Activated T-cell treated with anti-CD3 and anti-CD28 coated beads, Interleukin-2, amount 50 U/mL, for 72 hours (primary cell): ENCODE data around the gene MAPKAP1. TPM values are rescaled to one million over a fixed set of nuclear protein-coding genes. Genes with fewer than 3 reads are reported as not detected.
"Not testable (repeated sequence)": the region's sequence is repeated elsewhere in the genome, so short reads cannot be mapped to it uniquely, and the experiment has no call there.

Experiments
- ATAC-seq, 2 donors: fragments of 150-1000 bp; cut with Tn5 transposase; replicated peaks in 1 of 2; 2 replicates each; pipeline ENCODE4 v1.10.0; 2021; ENCODE audit warnings: moderate library complexity in 2 of 2, mild to moderate bottlenecking in 1 of 2
- DNase-seq, 2 donors: peaks; one replicate each; pipeline ENCODE4 v3.0.0; 2021 to 2022; ENCODE audit warnings: mixed read lengths in 1 of 2
- H3K27ac Mint-ChIP-seq: one replicate; pipeline ENCODE4 v1.8.0; 2022; ENCODE audit warnings: mild to moderate bottlenecking, moderate library complexity, mixed read lengths
- H3K27me3 Mint-ChIP-seq: one replicate; pipeline ENCODE4 v1.8.0; 2022; ENCODE audit warnings: low read depth, mixed read lengths
- H3K36me3 Mint-ChIP-seq, 2 donors: one replicate each; pipeline ENCODE4 v1.8.0; 2022; ENCODE audit warnings: mixed read lengths in 2 of 2, mild to moderate bottlenecking in 1 of 2; ENCODE audit not compliant: insufficient read depth in 2 of 2
- H3K4me1 Mint-ChIP-seq: one replicate; pipeline ENCODE4 v1.8.0; 2022; ENCODE audit warnings: low read depth, mixed read lengths
- H3K4me3 Mint-ChIP-seq, 2 donors: one replicate each; pipeline ENCODE4 v1.8.0; 2022; ENCODE audit warnings: mild to moderate bottlenecking in 2 of 2, mixed read lengths in 2 of 2, moderate library complexity in 2 of 2
- H3K9me3 Mint-ChIP-seq, 2 donors: one replicate each; pipeline ENCODE4 v1.8.0; 2022; ENCODE audit warnings: mixed read lengths in 2 of 2
- total RNA-seq, 2 donors: library from RNA; stranded (reverse); gene quantifications; one replicate each; pipeline ENCODE4 v1.2.3, GENCODE V29; 2022

Gene MAPKAP1
- total RNA-seq, 2 donors from 2014 or later = 42.1 to 42.8 TPM

DNA sequence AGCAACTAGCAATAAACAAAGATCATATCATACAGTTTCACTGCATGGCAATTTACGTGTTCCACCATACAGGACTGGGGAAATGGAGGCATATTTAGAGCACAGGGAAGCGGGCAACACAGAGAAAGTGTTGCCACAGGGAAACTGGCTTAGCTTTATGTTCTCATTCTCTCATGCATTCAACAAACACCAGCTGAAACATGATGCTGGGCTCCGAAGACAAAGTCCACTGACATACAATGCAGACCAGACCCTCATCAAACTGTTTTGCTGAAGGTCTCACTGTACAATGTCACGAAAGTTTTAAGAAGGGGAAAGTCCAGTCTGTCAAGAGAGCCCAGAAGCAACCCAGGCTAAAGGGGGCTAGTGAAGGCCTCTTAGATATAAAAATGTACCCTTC lies 115.1 kb downstream of the MAPKAP1 start:
- no peaks in the 10 kb centered on the region for H3K9me3 Mint-ChIP-seq
- no peaks in the 10 kb centered on the region for H3K36me3 Mint-ChIP-seq
- ATAC-seq = no peak
- no peaks in the 10 kb centered on the region for H3K27me3 Mint-ChIP-seq
- no peak for DNase-seq
- no peak overlapping the region for H3K27ac Mint-ChIP-seq
- H3K4me3 Mint-ChIP-seq = no peak overlapping the region
- H3K4me1 Mint-ChIP-seq = peaks cover 14% of the 10 kb centered on the region

DNA sequence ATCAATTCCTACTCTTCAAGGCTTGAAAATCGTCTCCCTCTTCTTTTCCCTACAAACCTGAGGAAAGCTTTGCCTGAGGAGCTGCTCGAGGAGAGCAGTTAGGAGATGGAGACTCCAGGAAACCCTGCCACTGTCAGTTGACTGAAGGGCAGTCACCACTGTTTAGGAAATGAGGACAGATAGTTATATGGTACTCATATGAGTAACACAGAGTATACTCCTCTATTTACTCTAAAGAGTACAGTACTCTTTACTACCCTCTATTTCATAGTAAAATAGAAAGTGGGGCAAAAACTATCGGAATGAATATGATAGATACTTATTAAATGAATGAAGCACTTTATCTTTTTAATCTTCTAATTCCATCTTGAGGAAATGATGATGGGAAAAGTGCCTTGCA lies 115.8 kb downstream of the MAPKAP1 start:
- Mint-ChIP-seq H3K27ac (no peak overlapping the region), H3K4me3 (no peak overlapping the region), H3K4me1 (peaks cover 20% of the 10 kb centered on the region), H3K36me3 (no peaks in the 10 kb centered on the region), H3K27me3 (no peaks in the 10 kb centered on the region), H3K9me3 (no peaks in the 10 kb centered on the region)
- DNase-seq = no peak
- peak in 1 of 2 donors; percentile 67 for ATAC-seq

DNA sequence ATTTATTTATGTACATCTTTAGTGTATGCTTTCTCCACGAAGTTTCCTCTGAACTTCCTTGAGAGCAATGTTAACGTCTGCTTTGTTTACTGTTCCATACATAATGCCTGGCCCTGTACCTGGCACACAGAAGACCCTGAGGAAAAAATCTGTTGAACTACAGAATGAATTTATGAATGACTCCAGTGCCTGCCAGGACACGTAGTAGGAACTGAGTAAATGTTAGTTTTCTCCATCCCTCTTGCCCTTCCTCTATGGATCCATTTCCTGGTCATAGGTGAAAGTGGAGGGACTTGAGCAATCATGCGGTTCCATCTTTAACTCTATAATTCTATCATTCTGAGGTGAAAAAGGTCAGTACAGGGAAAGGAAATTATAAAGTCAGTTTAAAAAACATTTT lies 117.7 kb downstream of the MAPKAP1 start:
- no peaks in the 10 kb centered on the region for H3K9me3 Mint-ChIP-seq
- H3K27me3 Mint-ChIP-seq = no peaks in the 10 kb centered on the region
- no peak overlapping the region for H3K27ac Mint-ChIP-seq
- peaks cover 17% of the 10 kb centered on the region for H3K4me1 Mint-ChIP-seq
- no peak overlapping the region for H3K4me3 Mint-ChIP-seq
- no peak for ATAC-seq
- H3K36me3 Mint-ChIP-seq = no peaks in the 10 kb centered on the region
- DNase-seq = no peak

DNA sequence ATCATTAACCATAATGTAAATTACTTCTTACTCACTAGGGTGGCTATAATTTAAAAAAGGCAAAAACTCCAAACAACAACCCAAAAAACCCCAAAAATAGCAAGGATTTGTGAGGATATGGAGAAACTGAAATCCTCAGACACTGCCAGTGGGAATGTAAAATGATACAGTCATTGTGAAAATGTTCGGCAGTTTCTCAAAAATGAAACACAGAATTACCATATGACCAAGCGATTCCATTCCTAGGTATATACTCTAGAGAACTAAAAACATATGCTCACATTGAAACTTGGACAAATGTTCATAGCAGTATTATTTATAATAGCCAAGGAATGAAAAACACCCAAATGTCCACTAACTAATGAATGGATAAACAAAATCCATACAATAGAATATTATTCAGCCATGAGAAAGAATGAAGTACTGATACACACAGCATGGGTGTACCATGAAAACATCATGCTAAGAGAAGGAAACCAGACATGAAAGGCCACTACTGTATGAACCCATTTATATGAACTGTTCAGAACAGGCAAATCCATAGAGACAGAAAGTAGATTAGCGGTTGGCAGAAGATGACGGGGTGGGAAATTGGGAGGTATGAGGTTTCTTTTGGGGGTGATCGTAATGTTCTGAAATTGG lies 119.1 kb downstream of the MAPKAP1 start:
- H3K36me3 Mint-ChIP-seq = peaks cover 0 to 5% of the 10 kb centered on the region in 2 donors
- H3K27ac Mint-ChIP-seq = no peak overlapping the region
- H3K27me3 Mint-ChIP-seq = no peaks in the 10 kb centered on the region
- no peak for ATAC-seq
- no peak overlapping the region for H3K4me3 Mint-ChIP-seq
- no peak for DNase-seq
- H3K9me3 Mint-ChIP-seq = no peaks in the 10 kb centered on the region
- peaks cover 17% of the 10 kb centered on the region for H3K4me1 Mint-ChIP-seq

DNA sequence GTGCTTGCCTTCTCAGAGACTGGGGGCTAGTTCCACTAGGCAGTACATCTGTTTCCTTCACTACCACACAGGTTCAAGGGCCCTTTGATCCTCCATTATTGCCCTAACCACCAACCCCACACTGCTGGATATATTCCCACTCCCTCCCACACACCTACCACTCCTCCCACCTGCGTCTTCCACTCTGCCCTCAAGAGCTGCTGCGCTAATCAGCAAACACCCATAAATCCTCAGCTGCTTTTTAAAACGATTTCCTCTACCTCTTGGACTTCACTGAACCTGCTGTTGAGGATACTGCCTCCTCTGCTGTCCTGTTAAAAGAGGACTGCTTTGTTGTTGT lies 120.9 kb downstream of the MAPKAP1 start:
- no peaks in the 10 kb centered on the region for H3K27me3 Mint-ChIP-seq
- no peak overlapping the region for H3K4me3 Mint-ChIP-seq
- H3K27ac Mint-ChIP-seq = no peak overlapping the region
- H3K9me3 Mint-ChIP-seq = no peaks in the 10 kb centered on the region
- no peak for DNase-seq
- ATAC-seq = no peak
- H3K36me3 Mint-ChIP-seq = peaks cover 0 to 7% of the 10 kb centered on the region in 2 donors
- peaks cover 17% of the 10 kb centered on the region for H3K4me1 Mint-ChIP-seq

DNA sequence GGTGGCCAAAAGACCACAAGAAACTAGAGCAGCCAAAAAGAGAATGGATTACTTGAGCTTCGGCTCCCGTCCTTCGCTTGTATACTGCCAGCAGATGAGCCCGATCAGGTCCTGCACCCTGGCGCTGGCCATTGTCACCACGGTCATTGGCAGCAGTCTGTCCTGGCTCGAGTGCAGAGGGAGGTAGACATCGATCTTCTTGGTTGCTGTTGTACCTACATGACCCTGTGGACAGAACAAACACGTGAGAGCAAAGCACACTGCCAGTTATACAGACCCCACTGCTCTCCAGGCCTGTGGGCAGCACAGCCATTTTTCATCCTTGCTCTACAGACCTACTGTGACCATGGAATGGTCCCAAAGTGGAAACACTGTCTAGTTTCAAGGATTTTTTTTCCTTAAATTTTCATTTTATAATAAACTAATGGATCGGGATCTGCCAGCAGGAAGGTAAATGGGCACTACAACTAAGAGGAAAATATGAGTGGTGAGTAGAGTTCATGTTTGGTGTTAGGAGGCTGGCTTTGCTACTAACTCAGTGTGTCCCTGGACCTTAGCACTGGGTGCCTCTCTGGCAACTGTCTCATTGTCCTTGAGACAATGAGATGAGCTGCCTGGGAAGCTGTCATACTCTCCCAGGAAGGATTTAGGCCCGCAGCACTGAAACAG lies 121.4 kb downstream of the MAPKAP1 start:
- ATAC-seq = no peak
- Mint-ChIP-seq H3K36me3 (peaks cover 2 to 10% of the 10 kb centered on the region in 2 donors), H3K9me3 (no peaks in the 10 kb centered on the region), H3K27me3 (no peaks in the 10 kb centered on the region), H3K4me1 (peaks cover 17% of the 10 kb centered on the region), H3K27ac (no peak overlapping the region), H3K4me3 (no peak overlapping the region)
- DNase-seq = no peak

GRCh38 chr9:125580701-125581286 lies 126.2 kb downstream of the MAPKAP1 start:
- H3K9me3 Mint-ChIP-seq = no peaks in the 10 kb centered on the region
- H3K27me3 Mint-ChIP-seq = no peaks in the 10 kb centered on the region
- no peak overlapping the region for H3K27ac Mint-ChIP-seq
- H3K36me3 Mint-ChIP-seq = peaks cover 11 to 15% of the 10 kb centered on the region in 2 donors
- DNase-seq (no peak), ATAC-seq (no peak)
- no peak overlapping the region for H3K4me3 Mint-ChIP-seq
- no peaks in the 10 kb centered on the region for H3K4me1 Mint-ChIP-seq

DNA sequence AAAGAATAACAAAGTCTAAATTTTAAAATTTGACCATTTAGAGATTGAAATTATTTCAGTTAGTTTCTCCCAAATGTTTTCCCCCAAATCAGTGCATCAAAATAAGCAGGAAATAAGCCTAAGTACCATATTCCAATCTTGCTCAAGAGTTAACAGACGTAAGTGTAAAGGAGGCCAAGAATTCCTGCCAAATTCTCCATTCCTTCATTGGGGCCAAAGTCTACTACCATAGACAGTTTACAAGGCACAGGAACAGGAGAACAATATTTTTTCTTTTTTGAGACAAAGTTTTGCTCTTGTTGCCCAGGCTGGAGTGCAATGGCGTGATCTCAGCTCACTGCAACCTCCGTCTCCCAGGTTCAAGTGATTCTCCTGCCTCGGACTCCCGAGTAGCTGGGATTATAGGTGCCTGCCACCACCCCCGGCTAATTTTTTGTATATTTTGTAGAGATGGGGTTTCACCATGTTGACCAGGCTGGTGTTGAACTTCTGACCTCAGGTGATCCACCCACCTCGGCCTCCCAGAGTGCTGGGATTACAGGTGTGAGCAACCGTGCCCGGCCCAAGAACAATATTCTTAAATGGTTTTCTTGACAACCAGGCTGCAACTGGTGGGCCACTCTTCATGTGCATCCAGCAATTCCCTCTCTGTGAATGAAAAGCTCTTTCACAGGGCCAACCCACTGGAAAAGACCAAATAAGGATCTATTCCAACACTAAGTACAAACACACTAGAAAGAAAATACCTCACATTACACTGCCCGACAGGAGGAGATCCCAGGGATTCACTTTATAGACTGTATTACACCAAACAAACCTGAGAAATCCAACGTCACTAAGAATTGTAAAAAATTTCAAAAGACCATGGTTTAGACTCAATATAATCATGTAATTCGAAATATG lies 127.7 kb downstream of the MAPKAP1 start:
- Mint-ChIP-seq H3K36me3 (peaks cover 12 to 26% of the 10 kb centered on the region in 2 donors), H3K27ac (no peak overlapping the region), H3K4me3 (no peak overlapping the region), H3K9me3 (peaks cover 1 to 2% of the 10 kb centered on the region in 2 donors), H3K4me1 (no peaks in the 10 kb centered on the region), H3K27me3 (no peaks in the 10 kb centered on the region)
- ATAC-seq = no peak
- no peak for DNase-seq

DNA sequence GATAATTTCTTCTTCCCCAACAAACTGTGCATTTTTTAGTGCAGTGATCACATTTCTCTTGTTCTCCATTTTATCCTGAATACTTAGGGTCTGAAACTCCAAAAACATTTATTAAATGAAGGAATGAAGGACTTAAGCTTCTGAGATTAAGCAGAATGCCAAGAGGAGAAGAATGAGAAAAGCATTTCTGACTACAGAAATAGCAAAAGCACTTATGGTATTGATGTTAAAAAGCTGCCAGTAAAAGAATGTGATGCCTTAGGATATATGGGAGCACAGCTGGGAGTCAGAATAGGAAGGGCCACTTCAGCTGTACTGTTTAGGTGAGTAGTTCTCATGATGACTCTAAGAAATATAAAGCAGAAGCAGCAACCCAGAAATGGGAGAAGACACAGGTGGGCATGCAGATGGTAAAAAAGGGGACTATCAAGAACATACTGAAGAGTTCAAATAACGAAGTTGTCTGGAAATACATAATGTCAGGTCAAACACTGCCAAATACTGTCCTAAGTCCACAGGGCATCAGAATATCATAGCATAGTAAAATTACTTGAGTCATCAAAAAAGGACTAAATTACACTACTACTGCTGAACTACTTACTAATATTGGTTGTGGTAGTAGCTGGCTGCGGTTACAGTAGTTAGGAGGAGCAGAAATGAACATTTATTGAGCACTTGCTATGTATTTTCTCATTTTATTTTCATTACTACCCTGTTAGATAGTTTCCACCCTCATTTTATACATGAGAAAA lies 132.7 kb downstream of the MAPKAP1 start:
- Mint-ChIP-seq H3K9me3 (peaks cover 6 to 7% of the 10 kb centered on the region in 2 donors), H3K36me3 (peaks cover 14 to 35% of the 10 kb centered on the region in 2 donors)

GRCh38 chr9:125572461-125572860 lies 134.5 kb downstream of the MAPKAP1 start:
- not testable (repeated sequence) for H3K27ac Mint-ChIP-seq, H3K9me3 Mint-ChIP-seq, DNase-seq, ATAC-seq, H3K4me3 Mint-ChIP-seq, H3K4me1 Mint-ChIP-seq, H3K27me3 Mint-ChIP-seq
- H3K36me3 Mint-ChIP-seq = peaks cover 14 to 31% of the 10 kb centered on the region in 2 donors

More for the DNA sequence above, 132.7 kb downstream of the MAPKAP1 start:
- H3K27ac Mint-ChIP-seq = no peak overlapping the region
- H3K4me3 Mint-ChIP-seq = no peak overlapping the region
- no peaks in the 10 kb centered on the region for H3K27me3 Mint-ChIP-seq
- ATAC-seq = no peak
- no peaks in the 10 kb centered on the region for H3K4me1 Mint-ChIP-seq
- DNase-seq = no peak

GRCh38 chr9:125571824-125572223 lies 135.2 kb downstream of the MAPKAP1 start:
- not testable (repeated sequence) for H3K27me3 Mint-ChIP-seq, H3K9me3 Mint-ChIP-seq, DNase-seq, ATAC-seq, H3K4me1 Mint-ChIP-seq, H3K27ac Mint-ChIP-seq, H3K4me3 Mint-ChIP-seq
- peaks cover 14 to 31% of the 10 kb centered on the region in 2 donors for H3K36me3 Mint-ChIP-seq

GRCh38 chr9:125570246-125570645 lies 136.8 kb downstream of the MAPKAP1 start:
- H3K4me1 Mint-ChIP-seq = no peaks in the 10 kb centered on the region
- peaks cover 6% of the 10 kb centered on the region in 2 donors for H3K9me3 Mint-ChIP-seq
- H3K4me3 Mint-ChIP-seq = no peak overlapping the region
- H3K36me3 Mint-ChIP-seq = peaks cover 9 to 29% of the 10 kb centered on the region in 2 donors
- H3K27me3 Mint-ChIP-seq = no peaks in the 10 kb centered on the region
- H3K27ac Mint-ChIP-seq = no peak overlapping the region
- ATAC-seq (no peak), DNase-seq (no peak)
